Endothelial cell of umbilical vein (primary cell): ENCODE measurements around the gene HOXD3. TPM values are rescaled to one million over a fixed set of nuclear protein-coding genes. Genes with fewer than 3 reads are reported as not detected.

Experiments used
- BruUV-seq: library from RNA; stranded (reverse); fragments of 400-500 nt; replicated peaks from 2 replicates; lab custom pipeline; 2021; lab: Mats Ljungman, UMichigan
- CTCF ChIA-PET: fragments of 300-600, 350-600 bp; sonication (Branson Sonifier 250); formaldehyde crosslinking; loops from one replicate; lab custom pipeline; 2021; ENCODE audit warnings: antibody characterized with exemption, inconsistent platforms; lab: Charles Lee
- POLR2A ChIA-PET: fragments of 300-600, 350-600 bp; sonication (Branson Sonifier 250); formaldehyde crosslinking; loops from one replicate; lab custom pipeline; 2021; ENCODE audit warnings: antibody characterized with exemption, inconsistent platforms; lab: Charles Lee
- DNase-seq: peaks from one replicate; pipeline ENCODE4 v3.0.0-alpha.2; 2011; ENCODE audit warnings: low read depth, low spot score
- FAIRE-seq: peaks from 2 replicates; lab custom pipeline; 2011; peaks lifted over from hg19 to GRCh38; lab: Jason Lieb, UNC
- H2AFZ ChIP-seq: 2 replicates; pipeline ENCODE4 v1.6.0; 2012; ENCODE audit warnings: low read depth, low read length, control low read depth, inconsistent platforms
- H3K27ac ChIP-seq: 2 replicates; pipeline ENCODE4 v1.5.1; 2011; ENCODE audit warnings: low read depth, mild to moderate bottlenecking, control low read depth, low read length, moderate library complexity; ENCODE audit not compliant: insufficient read depth
- H3K27me3 ChIP-seq, 2 experiments: 2 replicates each; pipeline versions ENCODE4 v1.6.0 to v1.6.1; 2011; ENCODE audit warnings: low read length in 2 of 2, mixed read lengths in 1 of 2; ENCODE audit not compliant: control insufficient read depth in 2 of 2, insufficient read depth in 2 of 2
- H3K36me3 ChIP-seq, 2 experiments: 2 replicates in 1 of 2; 3 replicates in 1 of 2; pipeline ENCODE4 v1.5.1; 2011; ENCODE audit warnings: low read length in 2 of 2, mild to moderate bottlenecking in 1 of 2, moderate library complexity in 1 of 2; ENCODE audit not compliant: control insufficient read depth in 2 of 2, insufficient read depth in 2 of 2; ENCODE audit errors: extremely low read depth in 1 of 2
- H3K4me1 ChIP-seq: 3 replicates; pipeline ENCODE4 v1.5.1; 2011; ENCODE audit warnings: mild to moderate bottlenecking, low read length; ENCODE audit not compliant: control insufficient read depth, insufficient read depth; ENCODE audit errors: extremely low read depth
- H3K4me2 ChIP-seq: 2 replicates; pipeline ENCODE4 v1.6.1; 2011; ENCODE audit warnings: low read length, control low read depth, mixed read lengths; ENCODE audit not compliant: insufficient read depth
- H3K4me3 ChIP-seq, 3 experiments: fragments of 200-600 bp in 1 of 3; sonication (generic), shearing (Covaris generic) in 1 of 3; replicated peaks in 1 of 3; 2 replicates each; pipeline ENCODE4 v1.5.1; 2011 to 2016; ENCODE audit warnings: control low read depth in 3 of 3, low read length in 3 of 3, mild to moderate bottlenecking in 2 of 3, inconsistent platforms in 1 of 3, low read depth in 1 of 3, moderate library complexity in 1 of 3; ENCODE audit not compliant: insufficient read depth in 1 of 3
- H3K79me2 ChIP-seq: 2 replicates; pipeline ENCODE4 v1.6.0; 2012; ENCODE audit warnings: low read length, inconsistent platforms; ENCODE audit not compliant: control insufficient read depth, insufficient read depth
- H3K9ac ChIP-seq: replicated peaks from 2 replicates; pipeline ENCODE3; 2011; ENCODE audit warnings: low read length, control low read depth; ENCODE audit not compliant: insufficient read depth; ENCODE audit errors: extremely low read depth
- H3K9me1 ChIP-seq: replicated peaks from 3 replicates; pipeline ENCODE4 v1.6.0; 2011; ENCODE audit warnings: mild to moderate bottlenecking, low read length; ENCODE audit not compliant: control insufficient read depth, insufficient read depth; ENCODE audit errors: extremely low read depth
- H3K9me3 ChIP-seq: replicated peaks from 2 replicates; pipeline ENCODE4 v1.5.1; 2012; ENCODE audit warnings: low read length, inconsistent platforms; ENCODE audit not compliant: control insufficient read depth, insufficient read depth
- H4K20me1 ChIP-seq: replicated peaks from 2 replicates; pipeline ENCODE3; 2011; ENCODE audit warnings: mild to moderate bottlenecking, low read length; ENCODE audit not compliant: control insufficient read depth, insufficient read depth; ENCODE audit errors: extremely low read depth
- EZH2 ChIP-seq: IDR thresholded peaks from 2 replicates; pipeline ENCODE4 v1.6.1; 2012; ENCODE audit warnings: borderline replicate concordance, low read depth, mild to moderate bottlenecking, moderate library complexity, low read length, inconsistent platforms; ENCODE audit not compliant: severe bottlenecking
- FOS ChIP-seq: IDR thresholded peaks from 2 replicates; pipeline ENCODE4 v1.6.1; 2011; ENCODE audit warnings: mild to moderate bottlenecking, low read length, moderate library complexity, borderline replicate concordance; ENCODE audit not compliant: insufficient read depth
- GATA2 ChIP-seq: IDR thresholded peaks from 2 replicates; pipeline ENCODE4 v1.7.0; 2011; ENCODE audit warnings: low read depth, mild to moderate bottlenecking, moderate library complexity, mixed read lengths, low read length; ENCODE audit not compliant: insufficient read length, insufficient read depth
- JUN ChIP-seq: IDR thresholded peaks from 2 replicates; pipeline ENCODE4 v1.6.1; 2011; ENCODE audit warnings: borderline replicate concordance, low read depth; ENCODE audit not compliant: insufficient read length, insufficient read depth
- MAX ChIP-seq: IDR thresholded peaks from 2 replicates; pipeline ENCODE4 v1.6.1; 2011; ENCODE audit not compliant: insufficient read depth, insufficient read length
- MYC ChIP-seq: IDR thresholded peaks from one replicate; pipeline ENCODE4 v1.6.1; 2011; ENCODE audit warnings: mild to moderate bottlenecking, low read depth, low read length
- POLR2A ChIP-seq: IDR thresholded peaks from 2 replicates; pipeline ENCODE4 v1.6.1; 2012; ENCODE audit warnings: low read depth, mild to moderate bottlenecking, control low read depth, low read length
- POLR2AphosphoS5 ChIP-seq: IDR thresholded peaks from 2 replicates; pipeline ENCODE4 v1.6.1; 2012; ENCODE audit warnings: low read depth, mild to moderate bottlenecking, control low read depth, low read length, moderate library complexity; ENCODE audit not compliant: insufficient read depth
- dilution Hi-C: fragments of 300-500 bp; cut with MboI; formaldehyde crosslinking; loops from one replicate; pipeline ENCODE4 v1.15.0; 2019; ENCODE audit warnings: low sequenced_read_pairs; ENCODE audit not compliant: extremely low pct_ligation_motif_present
- intact Hi-C: fragments of 100-400 bp; cut with micrococcal nuclease; formaldehyde crosslinking; loops from one replicate; pipeline ENCODE4 v1.10.0; 2022
- polyA plus RNA-seq, 4 experiments: library from polyadenylated mRNA; depleted of rRNA in 3 of 4; stranded (reverse) in 3 of 4; unstranded in 1 of 4; fragments of >200 nt; gene quantifications; 2 replicates each; pipeline versions ENCODE4 v1.2.1 to v1.2.3, GENCODE V29; 2011 to 2012; ENCODE audit warnings: missing spikeins in 1 of 4
- total RNA-seq: library from RNA; stranded (reverse); gene quantifications from 2 replicates; pipeline ENCODE4 v1.2.3, GENCODE V29; 2021
- TF ChIP-seq, protein P1 (sequence below), 2 donors: IDR thresholded peaks; 1 replicate in 1 of 2; 2 replicates in 1 of 2; pipeline ENCODE4 v1.5.1; 2011; ENCODE audit warnings: low read length in 2 of 2, mild to moderate bottlenecking in 2 of 2, moderate library complexity in 2 of 2, control low read depth in 1 of 2, inconsistent platforms in 1 of 2, low read depth in 1 of 2; ENCODE audit not compliant: insufficient read depth in 1 of 2; ENCODE audit errors: extremely low read depth in 1 of 2

HOXD3 gene
- total and polyA plus RNA-seq, 2 donors (not counting 3 experiments of a cell fraction or from before 2014, with no cell fraction given), result 2.9 to 20.9 TPM

- intact Hi-C loops, result no loop called here
- no peak overlapping the region for H3K4me2 ChIP-seq
Measured at GRCh38 chr2:176155356-176156044, 1.6 kb upstream of the HOXD3 start.

GRCh38 chr2:176156301-176156806 is 753 bp upstream of the HOXD3 start:
- Histone ChIP-seq H3K4me3 (no peak overlapping the region), H3K36me3 (peaks cover 0 to 13% of the 10 kb centered on the region in 2 experiments), H4K20me1 (no peaks in the 10 kb centered on the region), H3K4me2 (peak overlapping the region; percentile 61), H3K79me2 (no peaks in the 10 kb centered on the region), H3K27me3 (no peaks in the 10 kb centered on the region), H3K27ac (no peak overlapping the region), H2AFZ (no peak overlapping the region), H3K9ac (no peak overlapping the region), H3K9me1 (no peaks in the 10 kb centered on the region), H3K4me1 (no peaks in the 10 kb centered on the region), H3K9me3 (no peaks in the 10 kb centered on the region)
- DNase-seq (no peak), FAIRE-seq (peak; percentile 49)
- intact Hi-C loops (no loop called here), dilution Hi-C loops (no loop called here)
- ChIA-PET POLR2A (no interaction called here), CTCF (interaction anchor here (1.5 to 4.1 kb wide), 4 partner anchors 12 to 495 kb away, joined by 3 to 25 read pairs (median 6); no protein-coding TSS in a partner anchor)
- BruUV-seq, result no TSS peak
- TF ChIP-seq JUN (no peak), MAX (no peak), EZH2 (no peak), FOS (no peak), POLR2AphosphoS5 (no peak), MYC (no peak), GATA2 (no peak), POLR2A (no peak)
- TF ChIP-seq, protein P1, sequence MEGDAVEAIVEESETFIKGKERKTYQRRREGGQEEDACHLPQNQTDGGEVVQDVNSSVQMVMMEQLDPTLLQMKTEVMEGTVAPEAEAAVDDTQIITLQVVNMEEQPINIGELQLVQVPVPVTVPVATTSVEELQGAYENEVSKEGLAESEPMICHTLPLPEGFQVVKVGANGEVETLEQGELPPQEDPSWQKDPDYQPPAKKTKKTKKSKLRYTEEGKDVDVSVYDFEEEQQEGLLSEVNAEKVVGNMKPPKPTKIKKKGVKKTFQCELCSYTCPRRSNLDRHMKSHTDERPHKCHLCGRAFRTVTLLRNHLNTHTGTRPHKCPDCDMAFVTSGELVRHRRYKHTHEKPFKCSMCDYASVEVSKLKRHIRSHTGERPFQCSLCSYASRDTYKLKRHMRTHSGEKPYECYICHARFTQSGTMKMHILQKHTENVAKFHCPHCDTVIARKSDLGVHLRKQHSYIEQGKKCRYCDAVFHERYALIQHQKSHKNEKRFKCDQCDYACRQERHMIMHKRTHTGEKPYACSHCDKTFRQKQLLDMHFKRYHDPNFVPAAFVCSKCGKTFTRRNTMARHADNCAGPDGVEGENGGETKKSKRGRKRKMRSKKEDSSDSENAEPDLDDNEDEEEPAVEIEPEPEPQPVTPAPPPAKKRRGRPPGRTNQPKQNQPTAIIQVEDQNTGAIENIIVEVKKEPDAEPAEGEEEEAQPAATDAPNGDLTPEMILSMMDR (IDR thresholded peaks at IDR 0.05; ENCODE audit: extremely low read depth in 1 of 2, insufficient read depth in 1 of 2, low read depth in 1 of 2, low read length in 2 of 2), result no peak

More at GRCh38 chr2:176155356-176156044, 1.6 kb upstream of the HOXD3 start:
- no peaks in the 10 kb centered on the region for H4K20me1 ChIP-seq
- dilution Hi-C loops, result no loop called here
- no peaks in the 10 kb centered on the region for H3K9me1 ChIP-seq
- no peak for TF ChIP-seq GATA2
- TF ChIP-seq POLR2A, result no peak
- TF ChIP-seq MYC, result no peak
- H3K9ac ChIP-seq, result no peak overlapping the region
- BruUV-seq, result no TSS peak
- FAIRE-seq (no peak), DNase-seq (no peak)
- H3K27ac ChIP-seq, result no peak overlapping the region
- ChIA-PET POLR2A (no interaction called here), CTCF (interaction anchor here (0.8 to 4.1 kb wide), 9 partner anchors 11 to 496 kb away, joined by 3 to 25 read pairs (median 4); no protein-coding TSS in a partner anchor)
- peaks cover under 1 to 17% of the 10 kb centered on the region in 2 experiments for H3K36me3 ChIP-seq
- H3K4me3 ChIP-seq, result no peak overlapping the region
- H3K4me1 ChIP-seq, result no peaks in the 10 kb centered on the region
- no peaks in the 10 kb centered on the region for H3K9me3 ChIP-seq
- H2AFZ ChIP-seq, result no peak overlapping the region
- H3K27me3 ChIP-seq, result no peaks in the 10 kb centered on the region
- H3K79me2 ChIP-seq, result no peaks in the 10 kb centered on the region
